Hematopoietic multipotent progenitor cell (in vitro differentiated cells): Measurements from ENCODE around the gene BCLAF1. TPM values are rescaled to one million over a fixed set of nuclear protein-coding genes. Genes with fewer than 3 reads are reported as not detected.
A peak's percentile ranks its signal among the peaks of the same experiment; 100 is the strongest.

ENCODE experiments used
- DNase-seq, 3 donors: peaks; one replicate each; pipeline ENCODE4 v3.0.0-alpha.2; 2011 to 2015; ENCODE audit warnings: low read depth in 2 of 3, low spot score in 2 of 3
- total RNA-seq: library from RNA; depleted of rRNA; stranded (reverse); fragments of >200 nt; gene quantifications from one replicate; pipeline ENCODE4 v1.2.3, GENCODE V29; 2012

BCLAF1 gene, protein sequence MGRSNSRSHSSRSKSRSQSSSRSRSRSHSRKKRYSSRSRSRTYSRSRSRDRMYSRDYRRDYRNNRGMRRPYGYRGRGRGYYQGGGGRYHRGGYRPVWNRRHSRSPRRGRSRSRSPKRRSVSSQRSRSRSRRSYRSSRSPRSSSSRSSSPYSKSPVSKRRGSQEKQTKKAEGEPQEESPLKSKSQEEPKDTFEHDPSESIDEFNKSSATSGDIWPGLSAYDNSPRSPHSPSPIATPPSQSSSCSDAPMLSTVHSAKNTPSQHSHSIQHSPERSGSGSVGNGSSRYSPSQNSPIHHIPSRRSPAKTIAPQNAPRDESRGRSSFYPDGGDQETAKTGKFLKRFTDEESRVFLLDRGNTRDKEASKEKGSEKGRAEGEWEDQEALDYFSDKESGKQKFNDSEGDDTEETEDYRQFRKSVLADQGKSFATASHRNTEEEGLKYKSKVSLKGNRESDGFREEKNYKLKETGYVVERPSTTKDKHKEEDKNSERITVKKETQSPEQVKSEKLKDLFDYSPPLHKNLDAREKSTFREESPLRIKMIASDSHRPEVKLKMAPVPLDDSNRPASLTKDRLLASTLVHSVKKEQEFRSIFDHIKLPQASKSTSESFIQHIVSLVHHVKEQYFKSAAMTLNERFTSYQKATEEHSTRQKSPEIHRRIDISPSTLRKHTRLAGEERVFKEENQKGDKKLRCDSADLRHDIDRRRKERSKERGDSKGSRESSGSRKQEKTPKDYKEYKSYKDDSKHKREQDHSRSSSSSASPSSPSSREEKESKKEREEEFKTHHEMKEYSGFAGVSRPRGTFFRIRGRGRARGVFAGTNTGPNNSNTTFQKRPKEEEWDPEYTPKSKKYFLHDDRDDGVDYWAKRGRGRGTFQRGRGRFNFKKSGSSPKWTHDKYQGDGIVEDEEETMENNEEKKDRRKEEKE
- total RNA-seq = 81.1 TPM

DNA sequence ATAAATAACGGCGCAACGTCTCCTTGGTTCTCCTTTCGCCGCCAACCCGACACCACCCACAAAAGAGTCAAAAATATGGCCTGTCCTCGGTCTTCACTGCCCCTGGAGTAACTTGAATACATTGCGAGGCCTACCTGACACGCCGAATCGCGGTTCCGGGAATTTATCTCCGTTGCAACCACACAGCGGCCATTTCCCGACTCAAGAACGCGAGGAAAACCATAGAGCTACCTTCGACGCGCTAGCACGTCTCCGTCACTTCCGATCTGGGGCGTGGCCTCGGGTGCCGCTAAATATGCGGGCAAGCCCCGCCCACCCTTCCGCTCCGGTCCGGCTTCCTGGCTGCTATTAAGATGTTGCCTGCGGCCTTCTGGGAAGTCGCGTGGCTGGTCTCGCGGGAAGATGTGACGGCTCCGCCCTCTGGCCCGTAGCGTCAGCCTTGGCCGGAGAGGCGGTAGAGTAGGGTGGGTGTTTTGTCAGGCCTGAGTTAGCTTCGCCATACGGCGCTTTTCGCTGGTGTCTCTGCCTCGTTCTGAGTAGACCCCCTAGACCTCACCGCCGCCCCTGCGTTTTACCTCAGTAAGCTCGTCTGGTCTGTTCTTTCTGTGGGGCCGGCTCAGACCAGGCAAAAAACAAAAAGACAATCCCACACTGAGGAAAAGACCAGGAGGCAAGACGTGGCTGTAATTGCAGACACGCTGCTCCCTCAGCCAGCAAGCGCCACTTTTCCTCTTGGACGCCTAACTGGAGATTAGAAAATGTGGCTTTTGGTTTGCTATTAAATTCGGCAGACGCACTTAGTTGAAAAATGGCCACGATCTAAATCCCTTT is at the start of gene BCLAF1:
Gene BCLAF1, minus strand, starts transcription at position 268 of the 831 bp plus-strand sequence. CDS start 9,980 bp downstream, outside the sequence.
- peak; percentile 99 to 100 (median 100) for DNase-seq

DNA sequence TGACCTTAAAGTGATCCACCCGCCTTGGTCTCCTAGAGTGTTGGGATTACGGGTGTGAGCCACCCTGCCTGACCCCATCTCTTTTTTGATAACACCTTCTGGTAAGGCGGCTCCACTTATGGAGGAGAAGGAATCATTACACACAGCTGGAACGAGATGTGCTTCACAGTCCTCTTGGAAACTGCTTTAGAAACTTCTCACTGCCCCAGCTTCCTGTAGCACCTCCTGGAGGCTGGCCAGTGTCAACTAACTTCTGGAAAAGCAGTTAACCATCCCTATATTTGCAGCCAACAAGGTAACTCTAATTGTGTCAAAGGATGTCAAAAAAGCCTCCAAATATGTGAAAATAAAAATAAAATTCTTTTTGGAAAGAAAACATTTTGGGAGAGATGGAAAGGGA is 48.8 kb upstream of the BCLAF1 start:
- no peak for DNase-seq

DNA sequence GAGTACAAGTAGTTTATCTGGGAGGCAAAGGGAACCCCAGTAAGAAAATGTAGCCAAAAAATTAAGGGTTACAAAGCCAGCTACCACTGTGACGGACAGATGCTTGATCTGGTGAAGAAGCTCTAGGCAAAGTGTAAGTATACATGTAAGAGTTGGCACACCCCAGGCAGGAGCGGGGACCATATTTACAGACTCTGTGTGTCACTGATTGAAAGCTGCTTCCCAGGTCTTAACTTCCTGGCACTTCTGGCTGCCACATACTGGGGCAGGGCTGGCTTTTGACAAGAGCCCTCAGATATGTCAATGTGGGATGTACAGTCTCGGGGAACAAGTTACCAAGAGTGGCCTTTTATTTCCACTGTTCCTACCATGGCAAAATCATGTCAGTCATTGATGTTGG is 48.0 kb upstream of the BCLAF1 start:
- no peak for DNase-seq

DNA sequence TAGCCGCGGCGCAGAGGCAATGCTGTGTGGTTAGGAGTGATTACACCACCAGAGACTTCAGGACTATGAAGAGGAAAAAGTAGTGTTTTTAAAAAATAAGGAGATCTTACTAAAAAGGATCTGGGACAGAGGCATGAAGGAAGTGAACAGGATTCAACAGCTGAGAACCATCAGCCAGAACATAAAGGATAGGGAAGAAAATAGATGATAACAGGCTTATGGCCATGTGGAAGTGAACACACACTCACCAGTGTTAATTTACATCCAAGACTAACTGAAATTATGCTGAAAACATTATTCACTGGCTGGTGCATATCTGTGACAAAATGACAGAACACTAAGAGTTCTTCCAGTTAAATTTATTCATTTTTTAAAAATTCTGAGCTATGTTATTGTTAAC is 47.5 kb upstream of the BCLAF1 start:
- no peak for DNase-seq

DNA sequence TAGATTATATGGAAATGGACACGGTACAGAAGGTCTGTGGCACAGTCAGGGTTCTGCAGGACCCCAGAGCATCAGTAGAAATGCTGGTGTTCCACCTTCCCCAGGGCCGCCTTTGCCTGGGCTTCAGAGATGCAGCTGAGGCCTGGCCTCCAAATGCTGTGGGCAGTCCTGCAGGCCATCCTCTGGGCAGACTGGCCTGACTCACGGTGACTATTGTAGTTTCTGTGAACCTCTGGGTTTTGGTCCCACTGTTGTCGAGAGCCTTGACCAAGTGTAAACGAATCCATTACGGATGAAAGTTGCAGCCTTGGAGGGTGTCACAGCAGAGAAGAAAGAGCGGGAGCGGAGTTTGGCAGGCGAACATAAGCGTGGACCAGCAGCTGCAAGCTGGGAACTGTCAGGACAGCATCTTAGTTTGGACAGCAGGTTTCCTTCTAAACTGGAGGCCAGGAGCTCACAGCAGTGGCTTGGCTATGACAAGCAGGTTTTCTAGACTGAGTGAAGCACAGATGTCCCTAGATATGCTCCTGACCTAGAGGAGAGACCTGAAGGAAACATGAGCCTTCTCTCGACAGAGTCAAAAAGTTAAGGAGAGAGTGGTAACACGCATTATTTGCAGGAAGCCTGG is 46.2 kb upstream of the BCLAF1 start:
- DNase-seq = no peak

DNA sequence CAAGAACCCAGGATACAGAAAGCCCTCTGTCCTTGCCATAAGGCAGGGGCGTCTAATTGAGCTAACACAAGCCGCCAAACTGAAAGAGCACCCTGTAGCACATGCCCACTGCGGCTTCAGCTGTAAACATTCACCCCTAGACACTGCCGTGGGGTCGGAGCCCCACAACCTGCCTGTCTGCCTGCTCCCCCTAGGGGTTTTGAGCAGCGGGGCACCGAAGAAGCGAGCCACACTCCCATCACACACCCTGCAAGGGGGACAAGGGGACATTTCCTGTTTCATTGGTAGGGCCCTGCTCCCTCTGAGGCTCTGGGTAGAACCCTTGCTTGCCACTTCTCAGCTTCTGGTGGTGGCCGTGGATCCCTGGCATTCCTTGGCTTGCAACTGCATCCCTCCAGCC is 45.2 kb upstream of the BCLAF1 start:
- DNase-seq = peak in 1 of 3 donors; percentile 36

DNA sequence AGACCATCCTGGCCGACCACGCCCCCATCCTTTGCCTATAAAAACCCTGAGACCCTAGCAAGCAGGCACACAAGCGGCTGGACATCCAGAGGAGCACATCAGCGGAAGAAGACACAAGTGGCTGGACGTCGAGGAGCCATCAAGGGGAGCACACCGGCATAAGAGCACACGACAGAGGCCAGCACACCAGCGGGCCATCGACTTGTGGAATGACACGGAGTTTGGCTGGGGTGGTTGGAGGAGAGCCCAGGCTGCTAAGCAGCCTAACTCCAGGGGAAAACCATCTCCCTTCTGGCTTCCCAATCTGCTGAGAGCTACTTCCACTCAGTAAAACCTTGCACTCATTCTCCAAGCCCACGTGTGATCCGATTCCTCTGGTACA is 44.8 kb upstream of the BCLAF1 start:
- DNase-seq = no peak

DNA sequence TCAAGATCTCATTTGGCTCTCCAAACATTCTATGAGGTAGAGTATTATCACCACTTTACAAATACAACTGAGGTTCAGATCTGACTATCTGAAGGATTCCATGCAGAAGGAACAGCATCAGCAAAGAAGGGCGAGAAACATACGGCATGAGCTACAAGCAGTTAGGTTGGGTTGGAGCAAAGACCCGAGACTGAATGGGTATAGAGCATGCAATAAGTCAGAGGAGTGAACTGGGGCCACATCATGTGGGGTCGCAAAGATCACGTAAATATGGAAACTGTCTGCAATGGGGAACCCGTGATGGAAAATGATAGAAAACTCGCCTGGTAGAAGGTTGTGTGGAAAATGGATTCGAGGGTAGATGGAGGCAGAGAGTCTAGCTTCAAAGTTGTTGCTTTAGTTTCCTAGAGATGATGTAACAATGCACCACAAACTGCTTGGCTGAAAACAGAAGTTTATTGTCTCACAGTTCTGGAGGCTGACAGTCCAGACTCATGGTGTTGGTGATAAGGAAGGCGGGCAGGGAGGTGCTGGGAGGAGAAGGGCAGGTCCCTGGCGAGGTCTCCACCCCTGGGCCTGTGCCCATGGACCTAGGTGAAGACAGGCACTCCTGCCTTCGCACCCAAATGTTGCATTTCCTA is 44.3 kb upstream of the BCLAF1 start:
- DNase-seq = peak in 1 of 3 donors; percentile 8

DNA sequence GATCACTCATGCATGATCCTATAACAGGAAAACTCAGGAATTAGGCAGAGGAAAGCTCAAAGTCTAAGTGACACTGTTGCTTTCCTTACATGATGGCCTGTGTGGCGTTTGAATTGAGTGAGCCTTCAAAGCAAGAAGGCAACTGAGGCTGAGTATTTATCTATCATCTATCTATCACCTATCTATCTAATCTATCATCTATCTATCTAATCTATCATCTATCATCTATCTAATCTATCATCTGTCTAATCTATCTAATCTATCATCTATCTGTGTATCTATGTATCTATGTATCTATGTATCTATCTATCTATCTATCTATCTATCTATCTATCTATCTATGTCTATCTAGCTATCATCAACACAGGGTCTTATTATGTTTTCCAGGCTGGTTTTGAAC is 41.8 kb upstream of the BCLAF1 start:
- DNase-seq = no peak

DNA sequence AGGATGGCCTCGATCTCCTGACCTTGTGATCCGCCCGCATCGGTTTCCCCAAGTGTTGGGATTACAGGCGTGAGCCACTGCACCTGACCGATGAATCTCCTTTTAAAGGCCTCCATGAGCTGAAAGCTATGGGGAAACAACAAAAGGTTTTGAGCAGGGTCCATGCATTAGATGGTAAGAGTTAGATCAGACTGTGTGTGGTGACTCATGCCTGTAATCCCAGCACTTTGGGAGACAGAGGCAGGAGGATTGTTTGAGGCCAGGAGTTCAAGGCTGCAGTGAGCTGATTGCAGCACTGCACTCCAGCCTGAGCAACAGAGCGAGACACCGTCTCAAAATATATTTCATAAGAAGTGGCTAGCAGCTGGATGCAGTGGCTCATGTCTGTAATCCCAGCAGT is 41.0 kb upstream of the BCLAF1 start:
- no peak for DNase-seq

DNA sequence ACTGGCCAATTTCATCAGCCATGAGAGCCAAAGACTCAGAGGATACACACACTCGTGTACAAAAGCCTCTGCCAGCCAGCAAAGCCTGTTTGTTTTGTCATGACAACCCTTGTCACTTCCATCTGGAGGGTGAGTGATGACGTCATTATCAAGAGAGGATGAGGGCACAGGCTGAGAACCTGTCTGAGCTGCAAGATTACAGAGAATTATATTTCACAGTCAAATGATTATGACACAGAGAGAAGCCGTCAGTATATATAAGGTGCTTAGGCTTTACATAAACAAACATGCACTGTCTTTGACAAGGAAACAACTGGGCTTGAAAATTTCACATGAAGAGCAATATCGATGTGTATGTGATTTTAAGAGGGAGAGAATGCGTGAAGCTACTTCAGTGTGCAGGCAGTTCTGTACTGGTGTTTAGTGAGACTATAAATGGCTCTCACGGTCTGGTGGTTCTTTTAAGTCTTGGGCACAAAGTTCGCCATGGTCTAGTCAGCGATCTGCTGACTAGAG is 36.5 kb upstream of the BCLAF1 start:
- DNase-seq = peak in 2 of 3 donors; percentile 14 to 39

DNA sequence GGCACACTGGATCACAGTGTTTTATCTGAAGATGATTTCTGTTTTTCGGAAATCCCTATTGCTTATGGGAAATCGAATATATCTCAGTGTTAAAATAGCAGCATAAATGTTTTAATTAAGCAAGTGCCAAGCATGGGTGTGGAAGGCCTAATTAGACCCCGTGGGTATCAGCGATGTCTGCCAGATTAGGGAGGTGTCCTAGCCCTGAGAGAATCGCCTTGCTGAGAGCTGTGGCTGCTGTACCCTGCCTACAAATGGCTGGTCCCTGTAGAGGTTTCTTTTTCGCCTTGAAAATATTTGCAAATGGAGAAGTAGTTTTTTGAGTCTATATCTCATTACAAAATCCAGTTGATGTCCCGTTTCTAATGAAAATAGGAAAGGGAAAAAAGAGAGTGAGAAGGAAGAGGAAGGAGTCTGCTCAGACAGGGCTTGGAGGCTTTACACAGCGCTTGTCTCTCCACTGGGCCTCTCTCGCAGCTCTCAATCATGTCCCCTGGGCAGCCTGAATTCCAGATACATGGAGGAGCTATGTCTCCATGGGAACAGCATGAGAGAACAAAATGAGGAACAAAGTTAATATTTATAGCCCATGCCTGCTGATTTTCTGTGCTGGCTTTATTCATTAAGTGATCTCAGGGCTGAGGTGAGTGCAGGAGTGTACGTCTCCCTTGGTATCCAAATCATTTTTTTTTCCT is 35.2 kb upstream of the BCLAF1 start:
- DNase-seq = peak in 1 of 3 donors; percentile 52

DNA sequence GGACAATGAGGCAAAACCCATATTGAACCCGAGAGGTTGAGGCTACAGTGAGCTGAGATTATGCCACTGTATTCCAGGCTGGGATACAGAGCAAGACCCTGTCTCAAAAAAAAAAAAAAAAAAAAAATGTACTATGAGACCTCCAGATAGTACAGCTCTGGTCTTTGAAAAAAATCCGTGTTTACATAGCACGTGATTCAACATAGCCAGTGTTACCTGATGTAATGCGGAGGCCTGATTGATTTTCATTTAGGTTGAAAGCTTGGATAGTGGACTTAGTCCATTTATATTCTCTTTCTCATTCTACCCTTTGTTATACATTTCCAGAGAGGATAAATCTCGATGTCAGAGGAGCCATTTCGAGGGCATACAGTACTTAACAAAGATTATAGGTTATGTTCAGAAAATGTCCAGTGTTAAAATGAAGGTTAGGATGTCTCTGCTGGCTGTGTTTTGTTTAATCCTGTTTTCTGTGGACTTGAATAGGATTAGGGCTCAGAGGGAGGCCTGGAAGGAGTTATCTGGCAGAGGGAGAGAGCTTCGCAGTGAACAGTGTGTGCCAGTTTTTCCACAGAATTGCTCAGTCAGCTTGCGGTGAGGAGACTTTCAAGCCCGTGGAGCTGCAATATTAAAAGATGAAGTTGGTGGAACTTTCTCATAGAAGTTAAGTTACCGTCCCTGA is 33.9 kb upstream of the BCLAF1 start:
- DNase-seq = no peak

DNA sequence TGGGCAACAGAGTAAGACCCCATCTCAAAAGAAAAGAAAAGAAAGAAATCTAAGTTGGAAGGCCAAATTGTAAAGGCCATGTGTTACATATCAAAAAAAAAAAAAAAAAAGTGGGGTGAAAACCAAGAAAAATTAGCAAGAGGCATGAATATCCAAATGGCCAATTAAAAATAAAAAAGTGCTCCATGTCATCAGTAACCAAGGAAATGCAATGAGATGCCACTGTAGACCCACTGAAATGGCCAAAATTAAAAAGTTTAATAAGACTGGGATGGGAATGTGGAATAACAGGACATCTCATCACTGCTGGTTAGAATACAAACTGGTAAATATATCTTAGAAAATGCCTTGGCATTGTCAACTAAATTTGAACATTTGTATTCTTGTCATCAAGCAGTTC is 30.1 kb upstream of the BCLAF1 start:
- DNase-seq = peak in 1 of 3 donors; percentile 12

DNA sequence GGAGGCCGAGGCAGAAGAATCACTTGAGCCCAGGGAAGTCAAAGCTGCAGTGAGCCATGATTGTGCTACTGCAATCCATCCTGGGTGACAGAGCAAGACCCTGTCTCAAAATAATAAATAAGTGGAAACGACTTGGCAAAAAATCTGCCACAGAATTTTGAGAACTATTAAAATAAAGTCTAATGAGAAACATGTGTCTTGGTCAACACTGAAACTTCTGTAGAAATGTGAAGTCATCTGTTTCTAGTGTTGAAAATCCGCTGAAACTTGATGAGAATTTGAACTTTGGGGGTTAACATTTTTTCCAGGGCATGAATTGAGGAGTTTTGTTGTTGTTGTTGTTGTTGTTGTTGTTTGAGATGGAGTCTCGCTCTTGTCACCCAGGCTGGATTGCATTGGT is 29.0 kb upstream of the BCLAF1 start:
- no peak for DNase-seq

DNA sequence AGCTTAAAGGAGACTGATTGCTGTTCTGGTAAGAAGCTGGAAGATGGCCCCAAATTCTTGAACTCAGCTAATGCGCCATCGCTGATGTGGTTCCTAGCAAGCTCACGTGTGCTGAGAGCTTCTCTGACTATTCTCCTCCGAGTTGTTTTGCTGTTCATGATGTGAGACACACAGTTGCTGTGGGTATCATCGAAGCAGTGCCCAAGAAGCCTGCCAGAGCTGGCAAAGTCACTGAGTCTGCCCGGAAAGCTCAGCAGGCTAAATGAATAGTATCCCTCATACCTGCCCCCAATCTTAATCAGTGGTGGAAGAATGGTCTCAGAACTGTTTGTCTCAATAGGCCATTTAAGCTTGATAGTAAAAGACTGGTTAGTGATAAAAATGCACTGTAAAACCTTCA is 28.3 kb upstream of the BCLAF1 start:
- no peak for DNase-seq

DNA sequence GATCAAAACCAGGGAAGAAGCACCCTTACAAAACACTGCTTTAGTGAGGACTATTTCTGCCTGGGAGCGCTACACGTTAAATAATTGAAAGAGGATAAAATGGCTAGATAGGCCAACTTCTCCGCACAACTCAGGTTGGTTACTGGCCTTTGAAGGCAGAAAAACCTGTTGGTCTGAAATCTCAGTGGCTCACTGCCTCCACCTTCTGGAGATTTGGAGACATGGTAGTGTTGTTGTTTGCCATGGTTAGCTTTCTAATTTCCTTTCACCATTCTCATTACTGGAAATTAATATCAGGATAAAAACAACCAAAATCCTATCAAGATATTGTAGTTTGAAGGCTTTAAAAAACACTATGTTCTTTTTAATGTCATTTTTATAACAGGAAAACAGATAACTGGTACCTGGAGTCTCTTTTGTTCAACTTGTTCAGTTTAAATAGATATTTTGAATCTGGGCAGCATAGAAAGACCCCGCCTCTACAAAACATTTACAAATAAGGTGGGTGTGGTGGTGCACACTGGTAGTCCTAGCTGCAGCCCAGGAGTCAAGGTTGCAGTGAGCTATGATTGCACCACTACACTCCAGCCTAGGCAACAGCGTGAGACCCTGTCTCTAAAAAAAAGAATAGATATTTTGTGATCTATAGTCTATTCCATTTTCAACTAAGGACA is 27.5 kb upstream of the BCLAF1 start:
- DNase-seq = peak; percentile 42 to 87 (median 67)

DNA sequence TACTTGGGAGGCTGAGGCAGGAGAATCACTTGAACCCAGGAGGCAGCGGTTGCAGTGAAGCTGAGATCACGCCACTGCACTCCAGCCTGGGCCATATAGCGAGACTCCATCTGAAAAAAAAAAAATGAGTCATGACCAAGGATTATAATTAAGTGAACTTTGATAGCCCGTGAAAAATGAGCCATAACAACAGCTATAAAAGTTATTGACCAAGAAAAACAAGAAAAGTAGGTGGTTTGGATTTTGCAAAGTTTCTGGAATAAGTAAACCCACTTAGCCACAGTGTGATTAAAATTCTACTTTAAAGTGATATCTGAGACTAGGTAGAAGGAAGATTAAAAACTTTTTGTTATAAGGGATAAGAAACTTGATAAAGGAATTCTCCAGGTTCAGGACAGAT is 25.9 kb upstream of the BCLAF1 start:
- no peak for DNase-seq
